Left kidney (tissue), 2 donors: ENCODE results near the gene AGXT. TPM values are rescaled to one million over a fixed set of nuclear protein-coding genes. Genes with fewer than 3 reads are reported as not detected.

Experiments used
- DNase-seq: peaks from one replicate; pipeline ENCODE4 v3.0.0-alpha.2; 2013
- polyA plus RNA-seq: library from polyadenylated mRNA; unstranded; fragments of 120-200 nt; gene quantifications from one replicate; pipeline ENCODE4 v1.2.1, GENCODE V29; 2013; ENCODE audit not compliant: insufficient read length

The AGXT gene
- polyA plus RNA-seq, 1 donor: 0.12 TPM

DNA sequence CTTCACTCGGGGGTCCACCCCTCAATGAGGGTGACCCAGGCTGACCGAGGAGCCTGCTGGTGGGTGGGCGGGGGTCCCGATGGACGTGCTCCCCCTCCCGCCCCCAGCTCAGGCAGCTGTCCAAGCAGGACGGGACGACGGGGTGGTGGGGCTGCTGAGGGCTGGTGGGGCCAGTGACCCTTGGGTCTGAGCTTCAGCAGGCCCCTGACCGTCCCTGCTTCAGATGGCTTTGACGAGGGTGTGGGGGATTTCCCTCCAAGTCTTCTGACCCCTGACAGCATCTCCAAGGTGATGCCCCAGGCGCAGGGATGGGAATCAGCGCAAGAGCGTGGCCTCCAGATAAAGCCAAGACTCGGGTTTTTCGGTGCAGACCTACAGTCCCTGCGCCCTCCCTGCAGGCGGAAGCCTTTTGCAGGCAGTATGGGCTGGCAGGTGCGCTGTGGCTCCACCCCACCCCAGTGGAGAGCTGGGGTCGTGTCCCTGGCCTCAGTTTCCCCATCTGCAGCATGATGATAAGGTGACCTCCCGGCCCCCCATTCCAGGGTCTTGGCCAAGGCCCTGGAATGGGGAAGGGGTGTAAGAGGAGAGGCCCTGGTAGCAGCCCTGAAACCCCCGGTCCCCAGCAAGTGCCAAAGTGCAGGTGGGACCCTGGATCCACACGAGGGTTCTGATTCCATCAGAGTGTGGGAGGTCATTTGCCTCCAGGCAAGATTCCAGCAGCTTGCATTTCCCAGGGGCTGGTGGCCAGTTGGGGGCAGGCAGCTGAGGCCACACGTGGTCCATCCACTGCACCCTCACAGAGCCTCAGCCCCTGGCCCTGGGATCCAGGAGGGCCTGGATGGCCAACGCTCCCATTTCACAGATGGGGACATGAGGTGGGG lies 46.3 kb downstream of the AGXT start:
- DNase-seq: no peak

DNA sequence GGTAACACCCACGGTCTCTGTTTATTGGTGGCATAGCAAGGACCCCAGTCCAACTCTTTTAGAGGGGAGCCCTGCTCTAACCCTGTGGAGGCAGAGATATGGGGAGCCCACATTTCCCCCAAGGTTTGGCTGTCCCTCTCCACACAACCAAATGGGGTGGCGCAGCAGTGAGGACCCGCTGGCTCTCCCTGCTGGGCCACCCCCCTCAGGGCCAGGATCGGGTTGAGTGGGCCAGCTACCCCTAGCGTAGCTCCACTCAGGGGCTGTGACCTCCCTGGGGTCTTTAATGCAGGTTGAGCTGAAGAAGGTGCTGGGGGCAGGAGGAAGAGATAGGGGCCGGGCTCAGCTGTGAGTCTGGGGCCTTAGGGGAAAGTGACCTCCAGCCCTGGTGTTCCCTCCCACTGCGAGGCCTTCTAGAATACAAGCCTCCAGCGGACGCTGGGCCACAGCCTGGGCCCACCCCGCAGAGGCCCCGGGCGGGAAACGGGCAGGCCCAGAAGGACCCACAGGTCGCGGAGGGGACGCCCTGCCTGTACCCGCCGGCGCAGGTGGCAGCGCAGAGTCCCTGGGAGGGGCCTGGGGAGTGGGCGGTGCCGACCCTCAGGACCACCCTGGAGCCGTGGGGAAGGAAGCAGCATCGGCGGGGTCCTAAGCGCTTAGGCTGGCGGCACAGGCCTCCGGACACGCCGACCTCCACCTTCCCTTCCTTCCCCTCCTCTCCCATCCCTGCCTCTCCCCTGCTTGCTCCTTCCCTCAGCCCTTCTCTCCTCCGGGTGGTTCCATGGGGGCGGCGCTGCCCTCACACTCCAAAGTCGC lies 47.1 kb downstream of the AGXT start:
- no peak for DNase-seq

DNA sequence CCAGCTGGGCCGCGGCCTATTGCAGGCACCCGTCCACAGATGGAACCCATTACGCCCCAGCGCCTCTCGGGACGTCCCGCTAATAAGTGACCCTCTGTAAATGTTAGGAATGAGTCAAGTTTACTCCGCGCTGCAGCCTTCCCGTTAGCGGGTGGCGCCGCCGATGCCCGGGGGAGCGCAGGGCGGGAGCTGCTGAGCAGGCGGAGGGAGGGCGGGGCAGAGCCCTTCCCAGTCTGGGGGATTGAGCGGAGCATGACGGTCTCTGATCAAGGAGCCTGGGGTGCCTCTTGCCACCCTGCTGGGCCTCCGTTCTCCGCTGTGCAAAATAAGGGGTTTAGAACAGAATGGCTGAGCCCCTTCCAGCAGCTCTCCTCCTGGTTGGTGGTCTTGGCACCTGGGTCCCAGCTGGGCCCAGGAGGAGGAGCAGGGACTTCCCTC lies 48.0 kb downstream of the AGXT start:
- DNase-seq: no peak

DNA sequence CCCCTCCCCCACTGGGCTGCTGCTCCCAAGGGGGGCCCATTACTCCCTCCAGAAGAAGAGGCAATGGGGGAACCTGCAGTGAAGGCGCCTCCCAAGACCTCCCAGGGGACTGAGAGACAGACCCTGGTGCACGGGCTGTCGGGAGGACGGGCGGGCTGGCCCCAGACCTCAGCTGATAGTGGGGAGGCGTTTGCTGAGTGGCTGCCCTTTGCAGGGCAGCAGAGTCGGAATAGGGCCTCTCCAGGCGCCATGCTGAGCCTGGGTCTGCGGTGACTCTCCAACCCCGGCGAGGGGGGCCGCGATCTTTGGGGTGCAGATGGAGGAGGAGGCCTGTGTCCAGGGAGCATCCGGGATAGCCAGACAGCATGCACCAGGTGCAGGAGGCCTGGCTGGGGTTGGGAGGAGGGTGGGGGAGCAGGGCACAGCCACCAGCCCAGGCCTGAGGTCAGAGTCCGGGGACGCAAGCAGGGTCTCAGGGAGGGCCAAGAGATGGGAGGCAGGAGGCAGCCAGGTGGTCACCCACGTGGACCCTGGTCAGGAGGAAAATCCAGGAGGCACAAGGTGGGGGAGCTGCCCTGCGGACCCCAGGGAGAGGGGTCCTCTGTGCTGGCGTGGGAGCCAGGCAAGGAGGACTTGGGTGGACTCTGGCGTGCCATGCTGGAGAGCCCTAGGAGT lies 48.5 kb downstream of the AGXT start:
- DNase-seq: no peak

DNA sequence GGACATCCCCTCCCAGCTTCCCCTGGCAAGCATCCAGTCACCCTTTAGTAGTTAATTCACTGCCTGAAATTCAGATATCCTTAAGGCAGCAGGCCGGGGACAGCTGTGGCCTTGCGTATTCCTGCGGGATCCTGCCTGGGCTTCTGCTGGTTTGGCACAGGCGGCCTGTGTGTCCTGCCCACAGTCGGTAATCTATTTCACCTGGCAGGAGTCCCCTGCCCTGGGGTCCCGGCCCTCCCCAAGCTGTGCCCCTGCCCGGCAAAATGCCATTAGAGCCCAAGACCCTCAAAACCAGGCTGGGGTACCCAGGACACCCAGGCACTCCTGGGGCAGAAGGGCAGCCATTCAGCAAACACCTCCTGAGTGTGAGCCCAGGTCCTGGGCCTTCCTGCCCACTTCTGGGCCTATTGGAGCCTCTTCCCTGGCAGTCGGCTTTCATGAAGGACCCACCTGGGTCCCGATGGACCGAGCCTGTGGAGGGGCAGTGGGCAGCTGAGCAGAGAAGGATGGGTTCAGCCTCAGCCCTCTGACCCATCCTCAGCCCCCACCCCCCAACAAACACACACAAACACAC lies 49.1 kb downstream of the AGXT start:
- no peak for DNase-seq

DNA sequence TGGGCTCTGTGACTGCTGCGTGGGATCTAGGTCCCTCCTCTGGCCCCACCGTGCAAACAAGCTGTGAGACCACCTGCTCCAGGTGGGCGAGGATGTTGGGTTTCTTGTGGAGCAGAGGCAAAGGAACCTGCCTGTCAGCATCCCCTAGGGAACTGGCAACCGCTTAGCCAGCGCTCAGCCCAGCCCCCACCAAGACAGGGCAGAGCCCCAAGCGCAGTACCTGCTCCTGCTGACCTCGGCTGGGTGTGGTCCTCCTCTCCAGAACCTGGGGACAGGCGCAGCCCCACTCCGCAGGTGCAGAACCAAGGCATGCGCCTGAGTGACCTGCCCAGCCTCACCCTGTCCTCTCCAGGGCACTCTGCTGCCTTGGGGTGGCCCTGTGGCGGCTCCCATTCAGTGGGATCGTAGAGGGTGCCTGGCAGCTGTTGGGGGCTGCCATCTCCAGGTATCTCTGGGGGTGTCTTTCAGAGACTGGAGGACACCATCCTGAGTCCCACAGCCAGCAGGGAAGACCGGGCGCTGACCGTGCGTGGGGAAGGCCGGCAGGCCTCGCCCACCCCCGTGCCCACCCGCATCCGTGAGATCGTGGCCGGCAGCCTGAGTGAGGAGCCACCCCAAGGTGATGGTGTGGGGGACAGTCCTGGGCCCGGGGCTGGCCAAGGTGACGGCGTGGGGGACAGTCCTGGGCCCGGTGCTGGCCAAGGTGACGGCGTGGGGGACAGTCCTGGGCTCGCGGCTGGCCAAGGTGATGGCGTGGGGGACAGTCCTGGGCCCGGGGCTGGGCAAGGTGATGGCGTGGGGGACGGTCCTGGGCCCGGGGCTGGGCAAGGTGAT lies 49.9 kb downstream of the AGXT start:
- DNase-seq: no peak

DNA sequence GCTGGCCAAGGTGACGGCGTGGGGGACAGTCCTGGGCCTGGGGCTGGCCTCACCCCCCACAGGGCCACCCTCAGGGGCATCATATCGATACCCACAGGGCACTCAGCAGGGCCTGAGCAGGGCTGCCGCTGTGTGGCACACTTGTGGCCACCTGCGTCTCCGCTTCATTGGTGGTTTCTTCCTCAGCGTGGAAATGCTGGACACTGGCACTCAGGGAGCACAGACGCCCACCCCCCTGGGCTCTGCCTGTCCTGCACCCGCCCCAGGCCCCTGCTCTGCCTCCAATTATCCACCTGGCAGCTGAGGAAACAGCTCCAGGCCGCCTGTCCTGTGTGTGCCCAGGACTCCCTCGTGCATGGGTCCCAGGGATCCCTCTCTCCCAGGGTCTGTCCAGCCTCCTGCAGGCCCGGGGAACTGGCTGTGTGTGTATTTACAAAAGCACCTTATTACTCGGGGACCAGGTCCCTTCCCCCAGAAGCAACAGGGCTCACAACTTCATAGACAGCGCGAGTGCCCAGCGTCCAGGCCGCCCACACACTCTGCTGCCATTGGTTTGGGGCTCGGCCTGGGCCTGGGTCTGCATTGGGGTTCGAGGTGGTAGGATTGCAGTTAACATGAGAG lies 50.6 kb downstream of the AGXT start:
- DNase-seq: no peak

DNA sequence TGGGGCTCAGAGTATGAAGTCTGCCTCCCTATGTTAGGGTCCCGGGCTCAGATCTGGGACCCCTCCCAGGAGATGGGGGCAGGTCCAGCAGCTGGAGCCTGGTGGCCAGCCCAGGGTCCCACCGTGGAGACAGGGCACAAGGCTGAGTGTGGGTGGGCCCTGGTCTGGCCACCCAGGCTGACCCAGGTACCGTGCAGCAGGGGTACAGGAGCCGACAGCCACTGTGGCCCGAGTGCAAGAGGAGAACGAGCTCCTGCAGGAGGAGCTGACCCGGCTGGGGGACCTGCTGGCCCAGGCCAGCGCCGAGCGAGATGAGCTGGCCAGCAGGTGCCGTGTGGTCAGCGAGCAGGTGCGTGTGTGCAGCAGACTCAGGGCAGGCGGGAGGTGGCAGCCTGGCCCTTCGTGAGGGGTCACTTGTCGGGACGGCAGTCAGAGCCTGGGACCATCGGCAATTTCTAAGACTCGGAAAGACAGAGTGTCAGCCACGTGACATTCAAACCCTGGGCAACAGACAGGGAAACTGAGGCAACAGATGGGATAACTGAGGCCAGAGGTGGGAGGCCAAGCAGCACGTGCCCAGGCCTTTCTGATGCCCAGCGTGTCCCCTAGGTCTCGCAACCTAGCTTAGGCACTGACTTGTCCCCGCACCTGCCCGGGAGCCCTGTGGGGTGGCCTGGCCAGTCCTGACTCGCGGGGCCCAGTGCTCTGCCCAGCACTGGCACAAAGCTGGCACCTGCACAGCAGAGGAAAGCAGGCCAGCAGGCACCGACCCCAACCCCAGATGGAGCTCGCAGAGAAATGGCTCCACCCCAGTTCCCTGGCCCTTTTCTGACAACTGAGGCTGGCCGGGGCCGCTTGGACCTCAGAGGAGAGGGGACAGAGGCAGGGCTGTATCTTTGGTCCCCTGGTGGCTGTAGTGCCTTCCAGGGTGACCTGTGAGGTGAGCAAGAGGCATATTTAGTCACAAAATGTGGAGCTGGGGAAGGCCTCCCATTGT lies 51.5 kb downstream of the AGXT start:
- no peak for DNase-seq

DNA sequence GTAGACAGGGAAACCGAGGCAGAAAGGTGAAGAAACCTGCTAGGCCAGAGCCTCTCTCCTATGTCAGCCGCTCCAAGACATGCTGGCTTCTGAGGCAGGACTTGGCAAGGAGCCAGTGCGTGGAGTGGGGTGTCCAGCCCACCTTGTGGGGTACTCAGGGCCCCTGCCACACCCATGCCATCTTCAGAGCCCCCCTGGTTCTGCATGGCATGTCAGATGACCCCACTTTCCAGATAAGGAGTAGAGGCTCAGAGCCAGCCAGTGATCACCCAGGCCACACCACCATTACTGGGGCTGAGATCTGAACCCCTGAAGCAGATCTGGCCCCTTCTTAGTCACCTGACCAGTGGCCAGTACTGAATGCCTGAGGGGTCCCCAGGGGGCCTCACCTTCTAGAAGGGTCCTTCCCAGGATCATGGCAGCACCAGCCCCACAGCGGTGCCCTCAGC lies 52.2 kb downstream of the AGXT start:
- no peak for DNase-seq

DNA sequence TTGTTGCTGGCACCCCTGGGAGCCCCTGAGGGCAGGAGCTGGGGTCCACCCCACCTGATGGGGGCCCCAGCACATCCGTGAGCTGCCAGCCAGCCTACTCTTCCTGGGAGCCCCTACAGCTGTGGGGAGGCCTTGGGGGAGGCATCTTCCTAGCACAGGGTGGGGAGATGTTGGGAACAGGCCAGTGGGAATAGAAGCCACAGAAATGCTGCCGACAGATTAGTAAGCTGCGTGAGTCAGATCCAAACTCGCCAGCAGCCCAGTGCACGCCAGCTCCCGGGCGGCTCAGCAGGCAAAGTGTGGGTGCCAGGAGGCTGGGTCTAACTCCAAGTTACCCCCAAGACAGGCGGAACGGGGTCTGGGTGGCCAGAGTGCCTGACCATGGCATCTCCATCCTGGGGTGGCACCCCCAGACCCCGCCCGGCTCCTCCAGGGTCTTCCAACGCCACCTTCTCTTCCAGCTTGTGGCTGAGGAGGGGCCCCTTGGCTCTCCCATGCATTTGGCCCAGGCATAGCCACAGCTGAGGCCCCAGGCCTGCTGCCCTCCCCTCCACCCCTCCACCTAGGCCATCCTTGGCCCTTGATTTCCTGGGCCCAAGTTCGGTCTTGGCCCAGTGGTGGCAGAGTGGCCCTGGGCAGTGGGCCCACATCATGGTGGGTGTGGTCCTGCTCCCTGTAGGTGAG lies 52.8 kb downstream of the AGXT start:
- DNase-seq: no peak

DNA sequence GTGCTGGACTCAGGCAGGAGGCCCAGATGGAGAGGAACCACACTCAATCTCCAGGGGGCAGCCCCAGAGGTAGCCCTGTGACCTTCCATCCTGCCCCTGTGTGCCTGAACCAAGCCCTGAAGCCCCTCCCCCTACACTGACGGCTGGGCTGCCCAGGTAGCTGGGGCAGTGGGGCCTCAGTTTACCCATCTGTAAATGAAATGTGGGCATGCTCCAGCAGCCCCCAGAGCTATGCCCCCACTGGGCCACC lies 53.3 kb downstream of the AGXT start:
- DNase-seq: no peak

DNA sequence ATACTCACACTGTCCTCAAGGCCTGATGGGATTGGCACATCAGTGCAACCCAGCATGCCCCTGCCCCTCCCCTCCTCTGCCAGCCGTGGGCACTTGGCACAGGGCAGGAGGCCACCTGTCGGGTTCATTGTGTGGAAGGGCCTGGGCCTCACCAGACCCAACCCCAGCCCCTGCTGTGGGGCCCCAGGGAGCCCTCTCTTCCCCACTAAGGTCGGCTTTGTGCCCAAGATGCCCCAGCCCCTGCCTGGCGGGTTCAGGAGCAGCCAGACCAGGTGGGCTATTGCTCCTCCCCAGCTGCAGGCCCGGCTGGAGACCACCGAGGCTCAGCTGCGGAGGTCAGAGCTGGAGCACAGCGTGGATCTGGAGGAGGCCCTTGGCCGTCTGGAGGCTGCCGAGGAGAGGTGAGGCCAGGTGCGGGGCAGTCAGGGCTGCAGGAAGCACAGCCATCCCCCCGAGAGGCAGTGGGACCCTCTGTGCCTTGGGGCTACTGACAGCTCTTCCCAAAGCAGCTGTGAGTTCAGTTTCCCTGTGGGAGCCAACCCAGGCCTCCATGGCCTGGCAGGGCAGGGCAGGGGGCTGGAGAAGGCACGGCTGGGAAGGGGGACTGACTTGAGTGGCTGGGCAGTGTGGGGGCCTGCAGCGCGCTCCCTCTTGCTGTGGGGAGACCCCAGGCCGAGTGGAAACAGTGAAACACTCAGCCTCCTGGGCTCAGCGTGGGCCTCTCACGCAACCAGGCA lies 53.8 kb downstream of the AGXT start:
- DNase-seq: no peak

DNA sequence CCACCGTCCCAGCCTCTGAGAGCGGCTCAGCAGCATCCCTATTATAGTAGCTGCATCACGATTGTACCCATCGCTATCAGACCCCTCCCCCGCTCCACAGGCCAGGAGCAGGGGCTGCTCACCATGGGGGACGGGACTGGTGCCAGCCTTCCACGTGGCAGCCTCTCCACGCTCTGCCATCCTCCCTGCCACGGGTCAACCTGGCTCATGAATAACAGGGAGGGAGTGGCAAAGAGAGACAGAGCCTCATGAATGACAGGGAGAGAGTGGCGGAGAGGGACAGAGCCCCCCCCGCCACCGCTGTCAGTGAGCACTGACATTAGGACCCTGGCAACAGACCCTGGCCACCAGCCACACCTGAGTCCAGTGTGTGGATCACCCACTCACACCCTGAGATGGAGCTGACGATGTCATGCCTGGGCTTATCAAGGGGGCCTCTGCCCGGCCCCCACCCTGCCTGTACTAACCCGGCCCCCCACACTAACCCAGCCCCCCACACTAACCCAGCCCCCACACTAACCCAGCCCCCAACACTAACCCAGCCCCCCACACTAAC lies 54.4 kb downstream of the AGXT start:
- no peak for DNase-seq

DNA sequence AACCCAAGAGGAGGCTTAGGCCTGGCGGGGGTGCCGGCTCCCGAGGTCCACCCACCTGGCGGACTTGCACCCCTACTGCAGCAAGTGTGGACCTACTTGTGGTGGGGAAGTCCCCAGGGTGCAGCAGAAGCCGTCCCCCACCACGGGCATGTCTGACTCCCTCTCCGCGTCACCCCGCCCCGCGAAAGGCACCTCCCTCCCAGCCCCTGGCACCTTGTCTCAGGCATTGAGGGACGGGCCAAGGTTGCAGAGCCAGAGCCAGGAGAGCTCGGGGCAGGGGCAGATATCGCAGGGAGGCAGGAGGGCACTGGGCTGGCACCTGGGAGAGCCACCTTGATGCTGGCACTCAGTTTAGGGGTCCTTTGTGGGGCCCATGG lies 56.6 kb downstream of the AGXT start:
- DNase-seq: no peak

DNA sequence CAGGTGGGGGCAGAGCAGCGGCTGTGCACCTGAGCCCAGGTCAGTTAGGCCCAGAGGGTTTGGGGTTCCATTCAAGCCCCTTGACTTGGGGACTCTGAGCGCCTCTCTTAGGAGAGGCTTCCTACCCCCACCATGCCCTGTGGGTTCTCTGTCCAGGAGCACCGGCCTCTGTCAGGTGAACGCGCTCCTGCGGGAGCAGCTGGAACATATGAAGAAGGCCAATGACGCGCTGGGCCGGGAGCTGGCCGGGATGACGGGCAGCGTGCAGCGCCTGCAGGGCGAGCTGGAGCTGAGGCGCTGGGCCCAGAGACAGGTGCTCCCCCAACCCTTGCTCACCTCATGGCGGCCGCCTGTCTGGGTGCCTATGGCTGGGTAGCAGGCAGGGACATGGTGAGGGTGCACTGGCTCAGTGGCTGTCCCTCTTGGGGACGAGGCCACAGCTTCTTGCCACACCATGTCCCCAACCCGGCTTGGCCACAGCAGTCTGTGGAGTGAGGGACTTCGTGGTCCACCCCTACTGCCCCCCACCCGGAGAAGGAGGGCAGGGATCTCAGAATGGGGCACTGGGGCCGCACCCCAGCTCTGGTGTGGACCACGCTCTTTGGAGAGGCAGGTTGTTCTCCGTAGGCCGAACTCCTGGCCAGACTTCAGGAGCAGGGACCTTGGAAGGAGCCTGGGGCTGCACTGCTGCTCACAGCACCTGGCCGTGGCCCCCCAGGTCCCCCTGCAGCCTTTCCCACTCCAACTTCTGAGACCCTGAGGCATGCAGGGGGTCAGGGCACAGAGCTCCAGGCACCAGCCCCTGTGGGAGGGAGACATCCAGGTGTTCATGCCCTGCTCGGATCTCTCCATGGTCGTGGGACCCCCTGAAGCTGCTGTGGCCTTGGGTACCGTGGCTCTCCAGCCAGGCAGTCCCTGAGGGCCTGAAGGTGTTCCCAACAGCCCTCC lies 57.2 kb downstream of the AGXT start:
- no peak for DNase-seq

DNA sequence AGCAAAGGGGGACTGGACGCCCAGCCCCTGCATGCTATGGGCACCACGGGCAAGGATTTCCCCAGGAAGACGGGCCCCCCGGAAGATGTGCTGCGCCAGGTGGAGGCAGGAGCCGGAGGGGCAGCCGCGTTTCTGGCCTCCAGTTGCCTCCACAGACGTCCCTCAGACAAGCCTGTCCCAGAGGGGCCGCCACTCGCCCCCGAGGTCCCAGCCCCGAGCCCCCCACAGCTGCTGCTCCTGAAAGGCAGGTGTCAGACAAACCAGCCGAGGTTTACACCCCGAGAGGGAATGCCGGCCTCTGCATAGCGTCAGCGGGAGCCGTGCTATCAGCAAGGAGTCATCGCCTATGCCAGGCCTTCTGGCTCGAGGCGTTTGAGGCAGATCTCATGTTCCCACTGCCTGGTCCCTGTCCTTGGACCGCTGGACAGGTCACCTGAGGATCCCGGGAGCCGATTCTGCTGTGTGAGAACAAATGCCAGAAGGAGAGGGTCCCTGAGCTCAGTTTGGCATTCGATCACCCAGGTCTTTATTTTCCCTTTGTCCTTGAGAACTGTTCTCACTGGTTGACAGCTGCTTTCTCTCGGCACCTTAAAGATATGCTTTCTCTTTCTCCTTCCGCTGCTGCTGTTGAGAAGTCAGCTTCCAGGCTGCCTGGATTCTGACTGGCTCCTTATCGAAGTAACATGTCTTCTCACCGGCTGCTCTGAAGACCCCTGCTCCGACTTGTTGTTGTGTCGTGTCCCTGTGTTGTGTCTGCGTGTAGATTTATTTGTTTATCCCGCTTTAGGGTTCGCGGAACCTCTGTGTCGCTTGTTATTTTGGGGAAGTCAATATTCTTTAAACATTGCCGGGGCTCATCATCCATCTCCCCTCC lies 58.1 kb downstream of the AGXT start:
- no peak for DNase-seq
